GM12878 (cell line): ENCODE data around the gene MYO10. TPM values are rescaled to one million over a fixed set of nuclear protein-coding genes. Genes with fewer than 3 reads are reported as not detected.

Experiments used
- ATAC-seq: fragments of 200-7000 bp; cut with Tn5 transposase; 3 replicates; pipeline ENCODE4 v1.9.1; 2020; ENCODE audit warnings: mild to moderate bottlenecking, moderate library complexity
- BruUV-seq: library from RNA; stranded (reverse); fragments of 400-500 nt; replicated peaks from 2 replicates; lab custom pipeline; 2021; lab: Mats Ljungman, UMichigan
- CTCF ChIA-PET: fragments of 300-600 bp; sonication (Branson Sonifier 250); formaldehyde crosslinking; extraction: SDS; loops from one replicate; lab custom pipeline; 2021; ENCODE audit warnings: inconsistent platforms; lab: Yijun Ruan, JAX
- POLR2A ChIA-PET: fragments of 350-600 bp; formaldehyde crosslinking; extraction: SDS; loops from one replicate; lab custom pipeline; 2021; ENCODE audit warnings: inconsistent platforms; lab: Charles Lee
- RAD21 ChIA-PET: fragments of 300-600 bp; sonication (Branson Sonifier 250); formaldehyde crosslinking; loops from one replicate; lab custom pipeline; 2023; ENCODE audit warnings: antibody characterized with exemption; ENCODE audit not compliant: unreplicated experiment; lab: Charles Lee
- SMC1A ChIA-PET: fragments of 300-600 bp; sonication (Branson Sonifier 250); formaldehyde crosslinking; loops from one replicate; lab custom pipeline; 2023; ENCODE audit not compliant: unreplicated experiment, uncharacterized antibody; lab: Charles Lee
- DNase-seq: peaks from one replicate; pipeline ENCODE4 v3.0.0-alpha.2; 2011; ENCODE audit warnings: low read depth, low spot score
- FAIRE-seq: peaks from 3 replicates; lab custom pipeline; 2011; peaks lifted over from hg19 to GRCh38; lab: Jason Lieb, UNC
- H2AFZ ChIP-seq: 2 replicates; pipeline ENCODE4 v1.6.0; 2011; ENCODE audit warnings: low read depth, low read length, control low read depth; ENCODE audit not compliant: control insufficient read depth
- H3K27ac ChIP-seq: 2 replicates; pipeline ENCODE4 v1.5.1; 2011; ENCODE audit warnings: control low read depth; ENCODE audit not compliant: control insufficient read depth, insufficient read depth
- H3K27me3 ChIP-seq, 2 experiments: replicated peaks in 1 of 2; 2 replicates each; pipeline versions ENCODE4 v1.6.0 to v1.6.1; 2011; ENCODE audit warnings: low read length in 1 of 2; ENCODE audit not compliant: control insufficient read depth in 2 of 2, insufficient read depth in 2 of 2
- H3K36me3 ChIP-seq, 2 experiments: 2 replicates each; pipeline ENCODE4 v1.5.1; 2011; ENCODE audit warnings: low read length in 1 of 2; ENCODE audit not compliant: control insufficient read depth in 2 of 2, insufficient read depth in 2 of 2
- H3K4me1 ChIP-seq: 2 replicates; pipeline ENCODE4 v1.6.1; 2011; ENCODE audit warnings: mild to moderate bottlenecking, low read length, moderate library complexity, mixed read lengths; ENCODE audit not compliant: control insufficient read depth, insufficient read depth
- H3K4me2 ChIP-seq: 2 replicates; pipeline ENCODE4 v1.6.0; 2011; ENCODE audit warnings: control low read depth; ENCODE audit not compliant: control insufficient read depth, insufficient read depth
- H3K4me3 ChIP-seq: fragments of 200-600 bp; sonication (generic); 2 replicates; pipeline ENCODE4 v1.5.1; 2016
- H3K79me2 ChIP-seq: 2 replicates; pipeline ENCODE4 v1.6.0; 2011; ENCODE audit warnings: low read length; ENCODE audit not compliant: control insufficient read depth, insufficient read depth
- H3K9ac ChIP-seq: 2 replicates; pipeline ENCODE4 v1.8.0; 2011; ENCODE audit warnings: low read length, control low read depth, mixed read lengths; ENCODE audit not compliant: control insufficient read depth, insufficient read depth
- H3K9me3 ChIP-seq: replicated peaks from 3 replicates; pipeline ENCODE4 v1.5.1; 2011; ENCODE audit warnings: mild to moderate bottlenecking, low read length; ENCODE audit not compliant: control insufficient read depth, insufficient read depth
- H4K20me1 ChIP-seq: 2 replicates; pipeline ENCODE4 v1.6.0; 2011; ENCODE audit not compliant: control insufficient read depth, insufficient read depth
- CBFB ChIP-seq: IDR thresholded peaks from 2 replicates; pipeline ENCODE4 v1.6.1; 2016; ENCODE audit warnings: antibody characterized with exemption, low read depth
- ESRRA ChIP-seq: IDR thresholded peaks from 2 replicates; pipeline ENCODE4 v1.6.1; 2012; ENCODE audit warnings: mild to moderate bottlenecking, low read length, improper control_type of control experiment
- EZH2 ChIP-seq: IDR thresholded peaks from 2 replicates; pipeline ENCODE4 v1.6.1; 2012; ENCODE audit warnings: low read depth, mild to moderate bottlenecking, control low read depth, inconsistent platforms, low read length, borderline replicate concordance; ENCODE audit not compliant: control insufficient read depth
- FOXM1 ChIP-seq: IDR thresholded peaks from 2 replicates; pipeline ENCODE4 v1.6.1; 2012; ENCODE audit warnings: low read depth, mild to moderate bottlenecking, inconsistent platforms, low read length, moderate library complexity
- GATAD2B ChIP-seq: fragments of 450-650 bp; conservative IDR thresholded peaks from 2 replicates; pipeline ENCODE4 v1.6.1; 2017; ENCODE audit warnings: low read depth, mild to moderate bottlenecking, moderate library complexity
- IKZF1 ChIP-seq: fragments of 450-650 bp; conservative IDR thresholded peaks from 2 replicates; pipeline ENCODE4 v1.6.1; 2017; ENCODE audit warnings: antibody characterized with exemption, mild to moderate bottlenecking
- MAX ChIP-seq: IDR thresholded peaks from 2 replicates; pipeline ENCODE4 v1.6.1; 2012; ENCODE audit warnings: low read depth, low read length, improper control_type of control experiment
- MTA2 ChIP-seq: fragments of 450-650 bp; IDR thresholded peaks from 2 replicates; pipeline ENCODE4 v1.6.1; 2016; ENCODE audit warnings: low read depth, mild to moderate bottlenecking, moderate library complexity
- NBN ChIP-seq: fragments of 450-650 bp; IDR thresholded peaks from 2 replicates; pipeline ENCODE4 v1.6.1; 2016
- NKRF ChIP-seq: fragments of 450-650 bp; conservative IDR thresholded peaks from 2 replicates; pipeline ENCODE4 v1.6.1; 2017; ENCODE audit warnings: mild to moderate bottlenecking, moderate library complexity
- NR2C2 ChIP-seq: IDR thresholded peaks from 2 replicates; pipeline ENCODE4 v1.6.1; 2011; ENCODE audit warnings: borderline replicate concordance, low read depth; ENCODE audit not compliant: control insufficient read depth, insufficient read length
- NRF1 ChIP-seq: conservative IDR thresholded peaks from 2 replicates; pipeline ENCODE4 v1.6.1; 2011; ENCODE audit warnings: mild to moderate bottlenecking, low read depth, low read length, improper control_type of control experiment
- POU2F2 ChIP-seq: IDR thresholded peaks from 3 replicates; pipeline ENCODE4 v1.6.1; 2011; ENCODE audit warnings: low read depth, mild to moderate bottlenecking, low read length, borderline replicate concordance
- RB1 ChIP-seq: fragments of 450-650 bp; formaldehyde crosslinking; IDR thresholded peaks from 2 replicates; pipeline ENCODE4 v1.6.1; 2017; ENCODE audit warnings: mild to moderate bottlenecking, borderline replicate concordance
- TAF1 ChIP-seq: IDR thresholded peaks from 2 replicates; pipeline ENCODE4 v1.6.1; 2011; ENCODE audit warnings: mild to moderate bottlenecking, low read depth, low read length, borderline replicate concordance
- ZBED1 ChIP-seq: IDR thresholded peaks from 2 replicates; pipeline ENCODE4 v1.6.1; 2016; ENCODE audit warnings: borderline replicate concordance
- WGBS: methylation state at CpG from one replicate; pipeline ENCODE4 v1.1.6; 2016; ENCODE audit warnings: low lambda C conversion rate; ENCODE audit not compliant: insufficient replicate concordance, insufficient coverage; ENCODE audit errors: missing lambda C conversion rate; 5-methylcytosine and 5-hydroxymethylcytosine counted together
- in situ Hi-C: fragments of 300-500 bp; cut with MboI; formaldehyde crosslinking; loops from 9 replicates; pipeline ENCODE4 v1.14.3; 2018; ENCODE audit warnings: mixed read lengths
- intact Hi-C: fragments of 100-400 bp; cut with micrococcal nuclease; formaldehyde crosslinking; loops from one replicate; pipeline ENCODE4 v1.14.2; 2022; ENCODE audit not compliant: unreplicated experiment
- polyA plus RNA-seq, 11 experiments: library from polyadenylated mRNA; depleted of rRNA in 4 of 11; unstranded in 6 of 11; stranded (reverse) in 5 of 11; fragments of >200 nt; fragmentation: Nextera tagmentation in 4 of 11; fragmentation: Illumina TruSeq in 1 of 11; extraction: Ambion mirVana in 4 of 11; extraction: Trizol in 1 of 11; gene quantifications; 1 replicate in 1 of 11; 2 replicates in 10 of 11; pipeline versions ENCODE4 v1.2.1 to v1.2.3, GENCODE V29; 2011 to 2016; ENCODE audit warnings: inconsistent platforms in 2 of 11, missing spikeins in 2 of 11, low read depth in 1 of 11
- total RNA-seq, 4 experiments: library from RNA; depleted of rRNA in 3 of 4; stranded (reverse); fragments of >200 nt in 3 of 4; fragmentation: Illumina TruSeq in 1 of 4; extraction: Trizol in 1 of 4; gene quantifications; 2 replicates each; pipeline versions ENCODE4 v1.2.1 to v1.2.3, GENCODE V29; 2013 to 2021

MYO10 gene
- total and polyA plus RNA-seq, 10 of the 15 experiments (the other 5 are each of a cell fraction or from before 2014, with no cell fraction given), result 0.02 to 0.77 (median 0.17) TPM

GRCh38 chr5:16805486-16805885 lies 130.6 kb downstream of the MYO10 start:
- H3K9ac ChIP-seq, result no peak overlapping the region
- H3K9me3 ChIP-seq, result no peaks in the 10 kb centered on the region
- in situ Hi-C loops, result no loop called here
- H2AFZ ChIP-seq, result no peak overlapping the region
- intact Hi-C loops, result no loop called here
- no peaks in the 10 kb centered on the region for H3K79me2 ChIP-seq
- ChIA-PET POLR2A (no interaction called here), RAD21 (no interaction called here), CTCF (interaction anchor here (0.6 to 1.3 kb wide), 2 partner anchors 14 to 1633 kb away, joined by 3 to 4 read pairs; no protein-coding TSS in a partner anchor), SMC1A (no interaction called here)
- no TSS peak for BruUV-seq
- H3K4me1 ChIP-seq, result no peaks in the 10 kb centered on the region
- H3K27ac ChIP-seq, result no peak overlapping the region
- H3K4me3 ChIP-seq, result no peak overlapping the region
- TF ChIP-seq EZH2, result no peak
- no peak for TF ChIP-seq MAX
- no peak for TF ChIP-seq RB1
- no peak for TF ChIP-seq NBN
- no peak for TF ChIP-seq NR2C2
- TF ChIP-seq NRF1, result no peak
- no peak for TF ChIP-seq CBFB
- TF ChIP-seq FOXM1, result no peak
- no peak for TF ChIP-seq MTA2
- TF ChIP-seq ZBED1, result no peak
- no peak for TF ChIP-seq ESRRA
- TF ChIP-seq NKRF, result no peak
- TF ChIP-seq POU2F2, result no peak
- TF ChIP-seq TAF1, result no peak
- no peak for TF ChIP-seq IKZF1
- no peak for TF ChIP-seq GATAD2B
- DNase-seq (no peak), FAIRE-seq (no peak), ATAC-seq (no peak)
- H3K36me3 ChIP-seq, result no peaks in the 10 kb centered on the region
- H3K27me3 ChIP-seq, result no peaks in the 10 kb centered on the region
- 24% methylated on average over 7 of the region's 7 CpGs for WGBS
- H3K4me2 ChIP-seq, result no peak overlapping the region
- no peaks in the 10 kb centered on the region for H4K20me1 ChIP-seq
